HL-60 (cell line): Measurements from ENCODE around the gene DPY19L1.
"Not testable (repeated sequence)": the region's sequence is repeated elsewhere in the genome, so short reads cannot be mapped to it uniquely, and the experiment has no call there.

Experiments
- DNase-seq, 2 experiments: peaks; one replicate each; pipeline ENCODE4 v3.0.0-alpha.2; 2010 to 2020; ENCODE audit warnings: low read depth in 1 of 2, low spot score in 1 of 2
- H3K27ac ChIP-seq: fragments of 250-450 bp; sonication (Bioruptor Pico); replicated peaks from 2 replicates; pipeline ENCODE4 v1.5.1; 2020; ENCODE audit warnings: mild to moderate bottlenecking, moderate library complexity
- H3K27me3 ChIP-seq: fragments of 250-450 bp; sonication (Bioruptor Pico); 2 replicates; pipeline ENCODE4 v1.5.1; 2021; ENCODE audit warnings: mild to moderate bottlenecking, moderate library complexity; ENCODE audit not compliant: insufficient read depth, poor library complexity, severe bottlenecking
- H3K4me3 ChIP-seq: replicated peaks from 2 replicates; pipeline ENCODE4 v1.5.1; 2011; ENCODE audit warnings: mild to moderate bottlenecking, control low read depth, low read length; ENCODE audit not compliant: insufficient read depth
- CTCF ChIP-seq: IDR thresholded peaks from one replicate; pipeline ENCODE4 v1.5.1; 2011; ENCODE audit warnings: low read length, control low read depth, inconsistent platforms; ENCODE audit not compliant: insufficient read depth
- GABPA ChIP-seq: IDR thresholded peaks from 2 replicates; pipeline ENCODE4 v1.6.1; 2012; ENCODE audit warnings: low read depth
- POLR2AphosphoS5 ChIP-seq: IDR thresholded peaks from 2 replicates; pipeline ENCODE4 v1.6.1; 2012; ENCODE audit warnings: low read depth
- REST ChIP-seq: IDR thresholded peaks from 2 replicates; pipeline ENCODE4 v1.6.1; 2012; ENCODE audit warnings: low read depth; ENCODE audit not compliant: insufficient replicate concordance
- SPI1 ChIP-seq: IDR thresholded peaks from 2 replicates; pipeline ENCODE4 v1.6.1; 2012; ENCODE audit warnings: low read depth, mild to moderate bottlenecking, borderline replicate concordance
- microRNA-seq: library from miRNA; unstranded; fragments of <30 nt; microRNA quantifications from one replicate; pipeline ENCODE4, GENCODE V29; 2018

Gene DPY19L1

GRCh38 chr7:34889951-34890350 is 147.3 kb downstream of the DPY19L1 start:
- Histone ChIP-seq H3K4me3 (no peak overlapping the region), H3K27ac (no peak overlapping the region), H3K27me3 (no peaks in the 10 kb centered on the region)
- no peak for TF ChIP-seq GABPA
- TF ChIP-seq POLR2AphosphoS5 = no peak
- DNase-seq = no peak

GRCh38 chr7:34886856-34887255 is 150.4 kb downstream of the DPY19L1 start:
- no peak for TF ChIP-seq SPI1
- TF ChIP-seq CTCF = no peak
- no peak for TF ChIP-seq POLR2AphosphoS5
- no peak for TF ChIP-seq REST
- no peak for TF ChIP-seq GABPA
- DNase-seq = no peak
- Histone ChIP-seq H3K4me3 (no peak overlapping the region), H3K27ac (no peak overlapping the region), H3K27me3 (no peaks in the 10 kb centered on the region)

GRCh38 chr7:34883855-34884254 is 153.4 kb downstream of the DPY19L1 start:
- H3K27ac ChIP-seq, H3K27me3 ChIP-seq, H3K4me3 ChIP-seq, DNase-seq: not testable (repeated sequence)

GRCh38 chr7:34879871-34880270 is 157.4 kb downstream of the DPY19L1 start:
- Histone ChIP-seq H3K27ac (no peak overlapping the region), H3K4me3 (no peak overlapping the region), H3K27me3 (no peaks in the 10 kb centered on the region)
- DNase-seq = no peak
- no peak for TF ChIP-seq SPI1
- no peak for TF ChIP-seq REST
- no peak for TF ChIP-seq CTCF
- TF ChIP-seq GABPA = no peak
- TF ChIP-seq POLR2AphosphoS5 = no peak

GRCh38 chr7:34878944-34879735 is 158.1 kb downstream of the DPY19L1 start:
- H3K4me3 ChIP-seq = not testable (repeated sequence)

More at GRCh38 chr7:34878944-34879735, 158.1 kb downstream of the DPY19L1 start:
- not testable (repeated sequence) for H3K27ac ChIP-seq, H3K27me3 ChIP-seq, DNase-seq

Small RNA genes lying within 50 kb of the gene (microRNA-seq; reads per million reads assigned to microRNA genes)
- 6.3 reads per million, percentile 21 among the genes with 10 or more reads in this experiment for gene MIR548N
